SU-DHL-6 (cell line): ENCODE data around the gene HOXC10.

Experiments
- CTCF ChIP-seq: fragments of 200-600 bp; sonication (generic); IDR thresholded peaks from one replicate; pipeline ENCODE4 v1.5.1; 2017; ENCODE audit warnings: antibody characterized with exemption, mild to moderate bottlenecking, low read length, moderate library complexity; ENCODE audit not compliant: insufficient read depth, poor library complexity, severe bottlenecking
- EZH2phosphoT487 ChIP-seq: fragments of 200-600 bp; sonication (generic), shearing (Covaris generic); conservative IDR thresholded peaks from 2 replicates; pipeline ENCODE4 v1.6.1; 2018; ENCODE audit warnings: mild to moderate bottlenecking, antibody characterized with exemption, low read length, moderate library complexity, mixed read lengths

GRCh38 chr12:53999559-54000115 lies 14.7 kb downstream of the HOXC10 start:
- TF ChIP-seq CTCF = no peak
- TF ChIP-seq EZH2phosphoT487 = no peak
